ENCODE measurements around the gene DPP4.

DNA sequence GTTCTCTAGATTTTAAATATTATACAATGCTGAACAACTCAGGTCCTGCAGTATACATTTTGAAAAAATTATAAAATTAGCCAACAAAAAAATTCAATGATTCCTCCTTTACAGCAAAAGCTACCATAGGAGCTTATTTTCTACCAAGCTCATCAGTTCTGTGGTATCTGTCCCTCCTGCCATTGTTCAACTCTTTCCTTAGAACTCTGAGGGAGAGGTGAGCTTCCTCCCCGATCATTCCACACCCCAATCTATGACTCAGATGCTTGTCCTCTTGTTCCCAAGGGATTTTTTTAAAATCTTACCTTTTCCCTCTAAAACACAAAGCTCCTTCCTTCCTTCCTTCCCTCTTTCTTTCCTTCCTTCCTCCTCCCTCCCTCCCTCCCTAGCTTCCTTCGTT is 13.5 kb downstream of the DPP4 start:
- TF ChIP-seq, protein P1, sequence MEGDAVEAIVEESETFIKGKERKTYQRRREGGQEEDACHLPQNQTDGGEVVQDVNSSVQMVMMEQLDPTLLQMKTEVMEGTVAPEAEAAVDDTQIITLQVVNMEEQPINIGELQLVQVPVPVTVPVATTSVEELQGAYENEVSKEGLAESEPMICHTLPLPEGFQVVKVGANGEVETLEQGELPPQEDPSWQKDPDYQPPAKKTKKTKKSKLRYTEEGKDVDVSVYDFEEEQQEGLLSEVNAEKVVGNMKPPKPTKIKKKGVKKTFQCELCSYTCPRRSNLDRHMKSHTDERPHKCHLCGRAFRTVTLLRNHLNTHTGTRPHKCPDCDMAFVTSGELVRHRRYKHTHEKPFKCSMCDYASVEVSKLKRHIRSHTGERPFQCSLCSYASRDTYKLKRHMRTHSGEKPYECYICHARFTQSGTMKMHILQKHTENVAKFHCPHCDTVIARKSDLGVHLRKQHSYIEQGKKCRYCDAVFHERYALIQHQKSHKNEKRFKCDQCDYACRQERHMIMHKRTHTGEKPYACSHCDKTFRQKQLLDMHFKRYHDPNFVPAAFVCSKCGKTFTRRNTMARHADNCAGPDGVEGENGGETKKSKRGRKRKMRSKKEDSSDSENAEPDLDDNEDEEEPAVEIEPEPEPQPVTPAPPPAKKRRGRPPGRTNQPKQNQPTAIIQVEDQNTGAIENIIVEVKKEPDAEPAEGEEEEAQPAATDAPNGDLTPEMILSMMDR (IDR thresholded peaks at IDR 0.05; ENCODE audit: low read length): no peak
- TF ChIP-seq EZH2 (optimal IDR thresholded peaks at IDR 0.05; ENCODE audit: low read depth, low read length): no peak
- TF ChIP-seq EZH2phosphoT487 (IDR thresholded peaks at IDR 0.05; ENCODE audit: low read length): no peak

Data from MM.1S (cell line).